Measurements from ENCODE around the gene ANKRD13A. TPM values are rescaled to one million over a fixed set of nuclear protein-coding genes. Genes with fewer than 3 reads are reported as not detected.
"Not testable (repeated sequence)": the region's sequence is repeated elsewhere in the genome, so short reads cannot be mapped to it uniquely, and the experiment has no call there.

The ANKRD13A gene
- total RNA-seq, 4 donors from 2014 or later = 125 to 167 (median 137) TPM

DNA sequence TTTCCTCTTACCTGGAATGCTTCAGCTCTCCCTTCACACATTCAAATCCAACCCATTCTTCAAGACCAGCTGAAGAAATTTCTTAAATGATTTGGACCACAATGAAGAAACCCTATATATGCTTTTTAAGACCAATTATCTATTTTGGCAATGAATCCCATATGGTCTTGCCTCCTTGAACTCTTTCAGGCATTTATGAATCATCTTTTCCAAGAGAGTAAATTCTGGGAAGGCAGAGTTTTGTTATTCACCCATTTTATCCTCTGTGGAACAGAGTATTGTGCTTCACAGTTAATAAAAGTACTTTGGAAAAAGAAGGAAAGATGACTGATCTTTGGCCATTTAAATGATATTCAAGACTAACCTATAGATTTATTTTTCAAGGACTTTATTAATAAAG, 17.0 kb upstream of the ANKRD13A start:
- no peak for DNase-seq
- no peaks in the 10 kb centered on the region for H3K9me3 ChIP-seq
- TF ChIP-seq, protein P1, sequence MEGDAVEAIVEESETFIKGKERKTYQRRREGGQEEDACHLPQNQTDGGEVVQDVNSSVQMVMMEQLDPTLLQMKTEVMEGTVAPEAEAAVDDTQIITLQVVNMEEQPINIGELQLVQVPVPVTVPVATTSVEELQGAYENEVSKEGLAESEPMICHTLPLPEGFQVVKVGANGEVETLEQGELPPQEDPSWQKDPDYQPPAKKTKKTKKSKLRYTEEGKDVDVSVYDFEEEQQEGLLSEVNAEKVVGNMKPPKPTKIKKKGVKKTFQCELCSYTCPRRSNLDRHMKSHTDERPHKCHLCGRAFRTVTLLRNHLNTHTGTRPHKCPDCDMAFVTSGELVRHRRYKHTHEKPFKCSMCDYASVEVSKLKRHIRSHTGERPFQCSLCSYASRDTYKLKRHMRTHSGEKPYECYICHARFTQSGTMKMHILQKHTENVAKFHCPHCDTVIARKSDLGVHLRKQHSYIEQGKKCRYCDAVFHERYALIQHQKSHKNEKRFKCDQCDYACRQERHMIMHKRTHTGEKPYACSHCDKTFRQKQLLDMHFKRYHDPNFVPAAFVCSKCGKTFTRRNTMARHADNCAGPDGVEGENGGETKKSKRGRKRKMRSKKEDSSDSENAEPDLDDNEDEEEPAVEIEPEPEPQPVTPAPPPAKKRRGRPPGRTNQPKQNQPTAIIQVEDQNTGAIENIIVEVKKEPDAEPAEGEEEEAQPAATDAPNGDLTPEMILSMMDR (IDR thresholded peaks at IDR 0.05) = no peak
- no peak for TF ChIP-seq POLR2A (IDR thresholded peaks at IDR 0.05)
- H3K36me3 ChIP-seq = peaks cover 35 to 48% of the 10 kb centered on the region in 2 donors
- H3K27ac ChIP-seq = peak overlapping the region in 1 of 3 donors; percentile 0
- H3K4me3 ChIP-seq (replicated peaks in 1 of 3) = no peak overlapping the region
- intact Hi-C loops (cut with DNase I) = no loop called here
- H3K27me3 ChIP-seq = no peaks in the 10 kb centered on the region
- peaks cover 14 to 20% of the 10 kb centered on the region in 2 donors for H3K4me1 ChIP-seq

- Histone ChIP-seq H3K4me3 (replicated peaks in 1 of 3) (no peak overlapping the region), H3K36me3 (peaks cover 35 to 44% of the 10 kb centered on the region in 2 donors), H3K4me1 (peaks cover 14 to 20% of the 10 kb centered on the region in 2 donors), H3K27me3 (no peaks in the 10 kb centered on the region), H3K9me3 (no peaks in the 10 kb centered on the region), H3K27ac (peak overlapping the region; percentile 75 to 88 (median 80))
- intact Hi-C loops (cut with DNase I) = no loop called here
- WGBS, 2 donors = 37 to 46% methylated on average over 8 of the region's 8 CpGs
- TF ChIP-seq, protein P1 (IDR thresholded peaks at IDR 0.05) = no peak
- no peak for TF ChIP-seq POLR2A (IDR thresholded peaks at IDR 0.05)
- DNase-seq = peak; percentile 59 to 66
Measured at GRCh38 chr12:109983432-109984142, 15.6 kb upstream of the ANKRD13A start.

- H3K9me3 ChIP-seq; H3K27me3 ChIP-seq; intact Hi-C loops (cut with DNase I); H3K4me3 ChIP-seq (replicated peaks in 1 of 3); DNase-seq: not testable (repeated sequence)
- Histone ChIP-seq H3K36me3 (peaks cover 11 to 21% of the 10 kb centered on the region in 2 donors), H3K27ac (peak overlapping the region in 1 of 3 donors; percentile 75), H3K4me1 (peaks cover 14 to 20% of the 10 kb centered on the region in 2 donors)
- WGBS, 2 donors = 97% methylated on average over 16 of the region's 16 CpGs
Measured at GRCh38 chr12:109986236-109986635, 13.0 kb upstream of the ANKRD13A start.

- H3K36me3 ChIP-seq = peaks cover 11 to 15% of the 10 kb centered on the region in 2 donors
- intact Hi-C loops (cut with DNase I) = no loop called here
- TF ChIP-seq, protein P1 (IDR thresholded peaks at IDR 0.05) = no peak
Measured at GRCh38 chr12:109987615-109988014, 11.6 kb upstream of the ANKRD13A start.

GRCh38 chr12:109988274-109988673, 11.0 kb upstream of the ANKRD13A start:
- TF ChIP-seq POLR2A (IDR thresholded peaks at IDR 0.05) = no peak
- TF ChIP-seq, protein P1 (IDR thresholded peaks at IDR 0.05) = no peak
- no peak overlapping the region for H3K4me3 ChIP-seq (replicated peaks in 1 of 3)
- peaks cover 12 to 13% of the 10 kb centered on the region in 2 donors for H3K4me1 ChIP-seq
- no peaks in the 10 kb centered on the region for H3K9me3 ChIP-seq
- intact Hi-C loops (cut with DNase I) = no loop called here
- no peaks in the 10 kb centered on the region for H3K27me3 ChIP-seq
- H3K36me3 ChIP-seq = peaks cover 10 to 11% of the 10 kb centered on the region in 2 donors
- H3K27ac ChIP-seq = no peak overlapping the region
- 86 to 87% methylated on average over 10 of the region's 10 CpGs for WGBS, 2 donors
- DNase-seq = no peak

More at GRCh38 chr12:109987615-109988014, 11.6 kb upstream of the ANKRD13A start:
- DNase-seq = no peak
- Histone ChIP-seq H3K27me3 (no peaks in the 10 kb centered on the region), H3K9me3 (no peaks in the 10 kb centered on the region), H3K4me3 (replicated peaks in 1 of 3) (no peak overlapping the region), H3K4me1 (peaks cover 14 to 19% of the 10 kb centered on the region in 2 donors), H3K27ac (no peak overlapping the region)
- WGBS, 2 donors = 90 to 93% methylated on average over 8 of the region's 8 CpGs
